ENCODE measurements around the gene GPR160.

The GPR160 gene

GRCh38 chr3:170052398-170052797 is 14.6 kb downstream of the GPR160 start:
- TF ChIP-seq, protein P1, sequence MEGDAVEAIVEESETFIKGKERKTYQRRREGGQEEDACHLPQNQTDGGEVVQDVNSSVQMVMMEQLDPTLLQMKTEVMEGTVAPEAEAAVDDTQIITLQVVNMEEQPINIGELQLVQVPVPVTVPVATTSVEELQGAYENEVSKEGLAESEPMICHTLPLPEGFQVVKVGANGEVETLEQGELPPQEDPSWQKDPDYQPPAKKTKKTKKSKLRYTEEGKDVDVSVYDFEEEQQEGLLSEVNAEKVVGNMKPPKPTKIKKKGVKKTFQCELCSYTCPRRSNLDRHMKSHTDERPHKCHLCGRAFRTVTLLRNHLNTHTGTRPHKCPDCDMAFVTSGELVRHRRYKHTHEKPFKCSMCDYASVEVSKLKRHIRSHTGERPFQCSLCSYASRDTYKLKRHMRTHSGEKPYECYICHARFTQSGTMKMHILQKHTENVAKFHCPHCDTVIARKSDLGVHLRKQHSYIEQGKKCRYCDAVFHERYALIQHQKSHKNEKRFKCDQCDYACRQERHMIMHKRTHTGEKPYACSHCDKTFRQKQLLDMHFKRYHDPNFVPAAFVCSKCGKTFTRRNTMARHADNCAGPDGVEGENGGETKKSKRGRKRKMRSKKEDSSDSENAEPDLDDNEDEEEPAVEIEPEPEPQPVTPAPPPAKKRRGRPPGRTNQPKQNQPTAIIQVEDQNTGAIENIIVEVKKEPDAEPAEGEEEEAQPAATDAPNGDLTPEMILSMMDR (IDR thresholded peaks at IDR 0.05; ENCODE audit: control insufficient read depth, extremely low read depth, insufficient read depth) = no peak
- no peak for DNase-seq (ENCODE audit: low read depth)
- no peak overlapping the region for H3K4me3 ChIP-seq (ENCODE audit: low read depth, low read length)

- TF ChIP-seq, protein P1 (IDR thresholded peaks at IDR 0.05; ENCODE audit: control insufficient read depth, extremely low read depth, insufficient read depth) = peak; percentile 52
- no peak for DNase-seq (ENCODE audit: low read depth)
- H3K4me3 ChIP-seq (ENCODE audit: low read depth, low read length) = no peak overlapping the region
These were observed 16.4 kb downstream of the GPR160 start for GRCh38 chr3:170054204-170054603.

GRCh38 chr3:170055209-170055608 is 17.4 kb downstream of the GPR160 start:
- no peak overlapping the region for H3K4me3 ChIP-seq (ENCODE audit: low read depth, low read length)
- TF ChIP-seq, protein P1 (IDR thresholded peaks at IDR 0.05; ENCODE audit: control insufficient read depth, extremely low read depth, insufficient read depth) = no peak
- DNase-seq (ENCODE audit: low read depth) = no peak

- TF ChIP-seq, protein P1 (IDR thresholded peaks at IDR 0.05; ENCODE audit: control insufficient read depth, extremely low read depth, insufficient read depth) = no peak
- H3K4me3 ChIP-seq (ENCODE audit: low read depth, low read length) = no peak overlapping the region
- no peak for DNase-seq (ENCODE audit: low read depth)
These were observed 19.1 kb downstream of the GPR160 start for GRCh38 chr3:170056710-170057454.

GRCh38 chr3:170057550-170057949 is 19.8 kb downstream of the GPR160 start:
- no peak for DNase-seq (ENCODE audit: low read depth)
- TF ChIP-seq, protein P1 (IDR thresholded peaks at IDR 0.05; ENCODE audit: control insufficient read depth, extremely low read depth, insufficient read depth) = no peak
- no peak overlapping the region for H3K4me3 ChIP-seq (ENCODE audit: low read depth, low read length)

DNA sequence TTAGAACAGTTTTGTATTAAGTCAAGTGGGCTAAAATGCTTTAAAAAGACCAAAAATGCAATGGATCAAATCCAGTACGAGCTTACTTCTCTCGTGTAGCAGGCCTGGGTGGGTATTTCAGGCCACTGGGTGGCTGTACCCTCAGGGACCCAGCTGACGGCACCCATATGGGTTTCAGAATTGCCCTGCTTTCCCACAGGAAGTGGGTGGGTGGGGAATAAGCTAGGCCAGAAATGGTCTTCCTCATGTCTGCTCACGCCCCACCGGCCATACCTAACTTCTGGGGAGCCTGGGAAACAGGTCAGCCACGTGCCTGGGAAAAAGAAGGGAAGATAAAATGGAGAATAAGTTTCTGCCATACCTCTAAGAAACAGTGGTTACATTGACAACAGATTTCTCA is 20.3 kb downstream of the GPR160 start:
- TF ChIP-seq, protein P1 (IDR thresholded peaks at IDR 0.05; ENCODE audit: control insufficient read depth, extremely low read depth, insufficient read depth) = no peak
- no peak for DNase-seq (ENCODE audit: low read depth)
- H3K4me3 ChIP-seq (ENCODE audit: low read depth, low read length) = no peak overlapping the region

- no peak for DNase-seq (ENCODE audit: low read depth)
- no peak overlapping the region for H3K4me3 ChIP-seq (ENCODE audit: low read depth, low read length)
- TF ChIP-seq, protein P1 (IDR thresholded peaks at IDR 0.05; ENCODE audit: control insufficient read depth, extremely low read depth, insufficient read depth) = no peak
These were observed 21.7 kb downstream of the GPR160 start for GRCh38 chr3:170059447-170059846.
